ENCODE results near the gene NAGLU. TPM values are rescaled to one million over a fixed set of nuclear protein-coding genes. Genes with fewer than 3 reads are reported as not detected.

NAGLU gene
- total and polyA plus RNA-seq, 2 of the 13 experiments (the other 11 are each of a cell fraction or from before 2014, with no cell fraction given) = 28.2 to 40.1 TPM

DNA sequence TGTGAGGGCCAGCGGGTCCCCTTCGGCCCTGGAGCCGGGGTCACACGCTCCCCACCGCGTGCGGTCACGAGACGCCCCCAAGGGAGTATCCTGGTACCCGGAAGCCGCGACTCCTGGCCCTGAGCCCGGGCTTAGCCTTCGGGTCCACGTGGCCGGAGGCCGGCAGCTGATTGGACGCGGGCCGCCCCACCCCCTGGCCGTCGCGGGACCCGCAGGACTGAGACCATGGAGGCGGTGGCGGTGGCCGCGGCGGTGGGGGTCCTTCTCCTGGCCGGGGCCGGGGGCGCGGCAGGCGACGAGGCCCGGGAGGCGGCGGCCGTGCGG lies at the start of gene NAGLU (continued):
- no peak for TF ChIP-seq POGZ (CRISPR knock-in tag; IDR thresholded peaks at IDR 0.05)
- TF ChIP-seq ZNF792 (CRISPR knock-in tag; IDR thresholded peaks at IDR 0.05) = no peak
- TF ChIP-seq ZNF557 (CRISPR knock-in tag; IDR thresholded peaks at IDR 0.05) = 0 out of 2 replicates have a peak, but pooled peaks have one; percentile 68
- no peak for TF ChIP-seq DNMT3B (CRISPR knock-in tag; conservative IDR thresholded peaks at IDR 0.05)
- 0 out of 2 replicates have a peak, but pooled peaks have one; percentile 7 for TF ChIP-seq ZNF879 (CRISPR knock-in tag; IDR thresholded peaks at IDR 0.05)
- 0 out of 2 replicates have a peak, but pooled peaks have one; percentile 75 for TF ChIP-seq ZFYVE20 (CRISPR knock-in tag; IDR thresholded peaks at IDR 0.05; ENCODE audit: borderline replicate concordance, low read depth)
- TF ChIP-seq ZNF740 (CRISPR knock-in tag; IDR thresholded peaks at IDR 0.05) = no peak
- TF ChIP-seq ZNF484 (CRISPR knock-in tag; IDR thresholded peaks at IDR 0.05; ENCODE audit: borderline replicate concordance, low read depth) = no peak
- TF ChIP-seq CHD4 (IDR thresholded peaks at IDR 0.05; ENCODE audit: borderline replicate concordance, low read length) = no peak
- TF ChIP-seq, protein P1, sequence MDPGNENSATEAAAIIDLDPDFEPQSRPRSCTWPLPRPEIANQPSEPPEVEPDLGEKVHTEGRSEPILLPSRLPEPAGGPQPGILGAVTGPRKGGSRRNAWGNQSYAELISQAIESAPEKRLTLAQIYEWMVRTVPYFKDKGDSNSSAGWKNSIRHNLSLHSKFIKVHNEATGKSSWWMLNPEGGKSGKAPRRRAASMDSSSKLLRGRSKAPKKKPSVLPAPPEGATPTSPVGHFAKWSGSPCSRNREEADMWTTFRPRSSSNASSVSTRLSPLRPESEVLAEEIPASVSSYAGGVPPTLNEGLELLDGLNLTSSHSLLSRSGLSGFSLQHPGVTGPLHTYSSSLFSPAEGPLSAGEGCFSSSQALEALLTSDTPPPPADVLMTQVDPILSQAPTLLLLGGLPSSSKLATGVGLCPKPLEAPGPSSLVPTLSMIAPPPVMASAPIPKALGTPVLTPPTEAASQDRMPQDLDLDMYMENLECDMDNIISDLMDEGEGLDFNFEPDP (CRISPR knock-in tag; conservative IDR thresholded peaks at IDR 0.05) = no peak
- TF ChIP-seq PHF21A (CRISPR knock-in tag; IDR thresholded peaks at IDR 0.05) = peak; percentile 14; the same call in 1 of the 2 replicates
- TF ChIP-seq FOXM1 (CRISPR knock-in tag; IDR thresholded peaks at IDR 0.05) = no peak
- TF ChIP-seq, protein P2, sequence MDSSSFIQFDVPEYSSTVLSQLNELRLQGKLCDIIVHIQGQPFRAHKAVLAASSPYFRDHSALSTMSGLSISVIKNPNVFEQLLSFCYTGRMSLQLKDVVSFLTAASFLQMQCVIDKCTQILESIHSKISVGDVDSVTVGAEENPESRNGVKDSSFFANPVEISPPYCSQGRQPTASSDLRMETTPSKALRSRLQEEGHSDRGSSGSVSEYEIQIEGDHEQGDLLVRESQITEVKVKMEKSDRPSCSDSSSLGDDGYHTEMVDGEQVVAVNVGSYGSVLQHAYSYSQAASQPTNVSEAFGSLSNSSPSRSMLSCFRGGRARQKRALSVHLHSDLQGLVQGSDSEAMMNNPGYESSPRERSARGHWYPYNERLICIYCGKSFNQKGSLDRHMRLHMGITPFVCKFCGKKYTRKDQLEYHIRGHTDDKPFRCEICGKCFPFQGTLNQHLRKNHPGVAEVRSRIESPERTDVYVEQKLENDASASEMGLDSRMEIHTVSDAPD (CRISPR knock-in tag; IDR thresholded peaks at IDR 0.05) = no peak
- TF ChIP-seq, protein P3, sequence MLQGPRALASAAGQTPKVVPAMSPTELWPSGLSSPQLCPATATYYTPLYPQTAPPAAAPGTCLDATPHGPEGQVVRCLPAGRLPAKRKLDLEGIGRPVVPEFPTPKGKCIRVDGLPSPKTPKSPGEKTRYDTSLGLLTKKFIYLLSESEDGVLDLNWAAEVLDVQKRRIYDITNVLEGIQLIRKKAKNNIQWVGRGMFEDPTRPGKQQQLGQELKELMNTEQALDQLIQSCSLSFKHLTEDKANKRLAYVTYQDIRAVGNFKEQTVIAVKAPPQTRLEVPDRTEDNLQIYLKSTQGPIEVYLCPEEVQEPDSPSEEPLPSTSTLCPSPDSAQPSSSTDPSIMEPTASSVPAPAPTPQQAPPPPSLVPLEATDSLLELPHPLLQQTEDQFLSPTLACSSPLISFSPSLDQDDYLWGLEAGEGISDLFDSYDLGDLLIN (CRISPR knock-in tag; IDR thresholded peaks at IDR 0.05; ENCODE audit: borderline replicate concordance) = peak; percentile 75; the same call in 1 of the 2 replicates
- peak; percentile 53; the same call in 1 of the 2 replicates for TF ChIP-seq E2F5 (CRISPR knock-in tag; conservative IDR thresholded peaks at IDR 0.05)
- peak; percentile 67 for TF ChIP-seq CBX1 (IDR thresholded peaks at IDR 0.05; ENCODE audit: low read depth)
- TF ChIP-seq ZNF724P (CRISPR knock-in tag; IDR thresholded peaks at IDR 0.05; ENCODE audit: borderline replicate concordance) = no peak
- TF ChIP-seq ZNF678 (CRISPR knock-in tag; IDR thresholded peaks at IDR 0.05) = no peak
- TF ChIP-seq, protein P4, sequence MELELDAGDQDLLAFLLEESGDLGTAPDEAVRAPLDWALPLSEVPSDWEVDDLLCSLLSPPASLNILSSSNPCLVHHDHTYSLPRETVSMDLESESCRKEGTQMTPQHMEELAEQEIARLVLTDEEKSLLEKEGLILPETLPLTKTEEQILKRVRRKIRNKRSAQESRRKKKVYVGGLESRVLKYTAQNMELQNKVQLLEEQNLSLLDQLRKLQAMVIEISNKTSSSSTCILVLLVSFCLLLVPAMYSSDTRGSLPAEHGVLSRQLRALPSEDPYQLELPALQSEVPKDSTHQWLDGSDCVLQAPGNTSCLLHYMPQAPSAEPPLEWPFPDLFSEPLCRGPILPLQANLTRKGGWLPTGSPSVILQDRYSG (CRISPR knock-in tag; IDR thresholded peaks at IDR 0.05) = peak; percentile 74; the same call in 1 of the 2 replicates
- 0 out of 2 replicates have a peak, but pooled peaks have one; percentile 44 for TF ChIP-seq MYNN (CRISPR knock-in tag; IDR thresholded peaks at IDR 0.05; ENCODE audit: low read depth)
- TF ChIP-seq, protein P5, sequence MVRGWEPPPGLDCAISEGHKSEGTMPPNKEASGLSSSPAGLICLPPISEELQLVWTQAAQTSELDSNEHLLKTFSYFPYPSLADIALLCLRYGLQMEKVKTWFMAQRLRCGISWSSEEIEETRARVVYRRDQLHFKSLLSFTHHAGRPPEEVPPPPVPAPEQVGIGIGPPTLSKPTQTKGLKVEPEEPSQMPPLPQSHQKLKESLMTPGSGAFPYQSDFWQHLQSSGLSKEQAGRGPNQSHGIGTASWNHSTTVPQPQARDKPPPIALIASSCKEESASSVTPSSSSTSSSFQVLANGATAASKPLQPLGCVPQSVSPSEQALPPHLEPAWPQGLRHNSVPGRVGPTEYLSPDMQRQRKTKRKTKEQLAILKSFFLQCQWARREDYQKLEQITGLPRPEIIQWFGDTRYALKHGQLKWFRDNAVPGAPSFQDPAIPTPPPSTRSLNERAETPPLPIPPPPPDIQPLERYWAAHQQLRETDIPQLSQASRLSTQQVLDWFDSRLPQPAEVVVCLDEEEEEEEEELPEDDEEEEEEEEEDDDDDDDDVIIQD (CRISPR knock-in tag; IDR thresholded peaks at IDR 0.05; ENCODE audit: low read depth) = no peak
- 0 out of 2 replicates have a peak, but pooled peaks have one; percentile 1 for TF ChIP-seq DPF2 (CRISPR knock-in tag; IDR thresholded peaks at IDR 0.05; ENCODE audit: borderline replicate concordance, low read depth)
- 0 out of 2 replicates have a peak, but pooled peaks have one; percentile 2 for TF ChIP-seq ZNF230 (CRISPR knock-in tag; IDR thresholded peaks at IDR 0.05)
- TF ChIP-seq KDM4B (CRISPR knock-in tag; IDR thresholded peaks at IDR 0.05) = no peak

All from HepG2 (cell line).